Measurements from ENCODE around the gene GSDME.
A peak's percentile ranks its signal among the peaks of the same experiment; 100 is the strongest.

Gene GSDME

GRCh38 chr7:24763303-24763901 is 6.1 kb upstream of the GSDME start:
- no peak overlapping the region for H3K4me3 ChIP-seq (ENCODE audit: low read depth, low read length)
- TF ChIP-seq CTCF (IDR thresholded peaks at IDR 0.05; ENCODE audit: low read depth, low read length), result no peak

- TF ChIP-seq CTCF (IDR thresholded peaks at IDR 0.05; ENCODE audit: low read depth, low read length), result no peak
- no peak overlapping the region for H3K4me3 ChIP-seq (ENCODE audit: low read depth, low read length)
These were observed 5.5 kb upstream of the GSDME start for GRCh38 chr7:24762771-24763170.

GRCh38 chr7:24760968-24761367 is 3.7 kb upstream of the GSDME start:
- H3K4me3 ChIP-seq (ENCODE audit: low read depth, low read length), result no peak overlapping the region
- no peak for TF ChIP-seq CTCF (IDR thresholded peaks at IDR 0.05; ENCODE audit: low read depth, low read length)

- TF ChIP-seq CTCF (IDR thresholded peaks at IDR 0.05; ENCODE audit: low read depth, low read length), result no peak
- peak overlapping the region; percentile 75 for H3K4me3 ChIP-seq (ENCODE audit: low read depth, low read length)
These were observed 515 bp downstream of the GSDME start for GRCh38 chr7:24756545-24757352.

- no peak for TF ChIP-seq CTCF (IDR thresholded peaks at IDR 0.05; ENCODE audit: low read depth, low read length)
- H3K4me3 ChIP-seq (ENCODE audit: low read depth, low read length), result peak overlapping the region; percentile 75
These were observed 1.5 kb downstream of the GSDME start for GRCh38 chr7:24755541-24756407.

- TF ChIP-seq CTCF (IDR thresholded peaks at IDR 0.05; ENCODE audit: low read depth, low read length), result no peak
- no peak overlapping the region for H3K4me3 ChIP-seq (ENCODE audit: low read depth, low read length)
These were observed 2.3 kb downstream of the GSDME start for GRCh38 chr7:24754906-24755506.
